ENCODE measurements around the gene LINC01488.

DNA sequence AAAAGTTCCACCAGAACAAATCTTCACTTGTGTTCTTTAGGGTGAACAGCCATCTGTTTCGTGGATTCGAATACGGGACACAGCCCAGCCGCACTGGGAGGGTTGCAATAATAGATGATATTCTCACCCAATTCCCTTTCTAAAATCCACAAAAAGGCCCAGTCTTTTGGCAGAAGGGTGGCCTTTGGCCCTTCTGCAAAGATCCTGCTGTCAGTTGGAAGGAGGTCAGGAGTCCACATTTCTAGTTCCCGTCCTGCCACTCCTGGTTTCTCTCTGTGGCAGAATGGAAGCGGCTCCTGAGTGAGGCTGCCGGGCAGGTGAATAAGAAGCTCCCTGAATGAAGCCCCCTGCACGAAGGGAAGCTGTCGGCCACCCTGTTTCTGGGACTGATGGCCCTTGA lies 11.2 kb upstream of the LINC01488 start:
- TF ChIP-seq, protein P1, sequence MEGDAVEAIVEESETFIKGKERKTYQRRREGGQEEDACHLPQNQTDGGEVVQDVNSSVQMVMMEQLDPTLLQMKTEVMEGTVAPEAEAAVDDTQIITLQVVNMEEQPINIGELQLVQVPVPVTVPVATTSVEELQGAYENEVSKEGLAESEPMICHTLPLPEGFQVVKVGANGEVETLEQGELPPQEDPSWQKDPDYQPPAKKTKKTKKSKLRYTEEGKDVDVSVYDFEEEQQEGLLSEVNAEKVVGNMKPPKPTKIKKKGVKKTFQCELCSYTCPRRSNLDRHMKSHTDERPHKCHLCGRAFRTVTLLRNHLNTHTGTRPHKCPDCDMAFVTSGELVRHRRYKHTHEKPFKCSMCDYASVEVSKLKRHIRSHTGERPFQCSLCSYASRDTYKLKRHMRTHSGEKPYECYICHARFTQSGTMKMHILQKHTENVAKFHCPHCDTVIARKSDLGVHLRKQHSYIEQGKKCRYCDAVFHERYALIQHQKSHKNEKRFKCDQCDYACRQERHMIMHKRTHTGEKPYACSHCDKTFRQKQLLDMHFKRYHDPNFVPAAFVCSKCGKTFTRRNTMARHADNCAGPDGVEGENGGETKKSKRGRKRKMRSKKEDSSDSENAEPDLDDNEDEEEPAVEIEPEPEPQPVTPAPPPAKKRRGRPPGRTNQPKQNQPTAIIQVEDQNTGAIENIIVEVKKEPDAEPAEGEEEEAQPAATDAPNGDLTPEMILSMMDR (IDR thresholded peaks at IDR 0.05; ENCODE audit: low read depth, low read length, poor library complexity, severe bottlenecking): no peak
- no peak for TF ChIP-seq EZH2phosphoT487 (IDR thresholded peaks at IDR 0.05; ENCODE audit: borderline replicate concordance, low read length)

Data from DOHH2 (cell line).